ENCODE data around the gene ARFGAP1. TPM values are rescaled to one million over a fixed set of nuclear protein-coding genes. Genes with fewer than 3 reads are reported as not detected.

ARFGAP1 gene
- total RNA-seq, 1 donor = 85.5 TPM

DNA sequence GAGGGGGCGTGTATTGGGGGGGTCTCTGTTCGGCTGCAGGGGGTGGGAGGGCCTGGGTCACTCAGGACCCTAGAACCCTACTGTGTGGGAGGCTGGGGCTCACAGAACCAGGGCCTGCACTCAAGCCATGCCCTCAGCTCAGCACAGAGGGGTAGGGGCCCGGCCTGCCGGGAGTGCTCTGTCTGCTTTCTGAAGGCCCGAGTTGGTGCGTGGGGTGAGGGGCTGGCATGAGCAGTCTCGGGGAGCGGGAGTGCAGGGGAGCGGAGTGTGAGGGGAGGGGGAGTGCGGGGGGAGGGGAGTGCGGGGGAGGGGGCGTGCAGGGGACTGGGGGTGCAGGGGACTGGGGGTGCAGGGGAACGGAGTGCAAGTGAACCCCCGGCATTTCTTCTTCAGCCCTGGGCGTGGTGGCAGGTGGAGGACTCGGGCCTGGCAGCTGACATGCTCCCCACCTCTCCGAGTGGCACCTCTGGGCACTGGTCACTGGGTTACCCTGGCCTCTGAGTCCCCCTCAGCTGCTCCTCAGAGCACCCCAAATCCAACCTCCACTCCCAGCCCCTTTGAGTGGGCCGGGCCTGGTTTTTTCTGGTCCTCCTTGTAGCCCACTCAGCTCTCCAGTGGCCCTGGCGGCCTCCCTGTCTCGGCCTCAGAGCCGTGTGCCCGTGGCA lies 21.4 kb downstream of the ARFGAP1 start:
- no peak for DNase-seq (ENCODE audit: low read depth)
- TF ChIP-seq, protein P1, sequence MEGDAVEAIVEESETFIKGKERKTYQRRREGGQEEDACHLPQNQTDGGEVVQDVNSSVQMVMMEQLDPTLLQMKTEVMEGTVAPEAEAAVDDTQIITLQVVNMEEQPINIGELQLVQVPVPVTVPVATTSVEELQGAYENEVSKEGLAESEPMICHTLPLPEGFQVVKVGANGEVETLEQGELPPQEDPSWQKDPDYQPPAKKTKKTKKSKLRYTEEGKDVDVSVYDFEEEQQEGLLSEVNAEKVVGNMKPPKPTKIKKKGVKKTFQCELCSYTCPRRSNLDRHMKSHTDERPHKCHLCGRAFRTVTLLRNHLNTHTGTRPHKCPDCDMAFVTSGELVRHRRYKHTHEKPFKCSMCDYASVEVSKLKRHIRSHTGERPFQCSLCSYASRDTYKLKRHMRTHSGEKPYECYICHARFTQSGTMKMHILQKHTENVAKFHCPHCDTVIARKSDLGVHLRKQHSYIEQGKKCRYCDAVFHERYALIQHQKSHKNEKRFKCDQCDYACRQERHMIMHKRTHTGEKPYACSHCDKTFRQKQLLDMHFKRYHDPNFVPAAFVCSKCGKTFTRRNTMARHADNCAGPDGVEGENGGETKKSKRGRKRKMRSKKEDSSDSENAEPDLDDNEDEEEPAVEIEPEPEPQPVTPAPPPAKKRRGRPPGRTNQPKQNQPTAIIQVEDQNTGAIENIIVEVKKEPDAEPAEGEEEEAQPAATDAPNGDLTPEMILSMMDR (IDR thresholded peaks at IDR 0.05; ENCODE audit: insufficient read depth, low read depth, low read length) = no peak

DNA sequence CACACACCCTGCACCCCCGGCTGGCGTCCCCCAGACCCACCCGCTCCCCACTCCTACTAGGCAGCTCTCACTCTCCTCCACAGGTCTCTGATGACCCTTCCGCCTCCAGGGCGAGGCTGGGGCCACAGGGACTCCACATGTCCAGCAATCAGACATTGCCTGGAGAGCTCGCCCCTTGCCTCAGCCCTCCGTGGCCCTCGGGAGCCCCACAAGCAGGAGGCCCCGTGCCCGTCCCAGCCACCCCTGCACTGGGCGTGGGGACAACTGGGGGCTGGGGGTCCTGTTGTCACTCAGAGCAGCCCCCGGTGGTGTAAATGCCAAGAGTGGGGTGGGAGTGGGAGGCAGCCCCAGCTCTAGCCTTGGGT lies 21.9 kb downstream of the ARFGAP1 start:
- TF ChIP-seq, protein P1 (IDR thresholded peaks at IDR 0.05; ENCODE audit: insufficient read depth, low read depth, low read length) = no peak

More for the DNA sequence above, 21.4 kb downstream of the ARFGAP1 start:
- no peak overlapping the region for H3K4me3 ChIP-seq (ENCODE audit: low read depth, low read length)

DNA sequence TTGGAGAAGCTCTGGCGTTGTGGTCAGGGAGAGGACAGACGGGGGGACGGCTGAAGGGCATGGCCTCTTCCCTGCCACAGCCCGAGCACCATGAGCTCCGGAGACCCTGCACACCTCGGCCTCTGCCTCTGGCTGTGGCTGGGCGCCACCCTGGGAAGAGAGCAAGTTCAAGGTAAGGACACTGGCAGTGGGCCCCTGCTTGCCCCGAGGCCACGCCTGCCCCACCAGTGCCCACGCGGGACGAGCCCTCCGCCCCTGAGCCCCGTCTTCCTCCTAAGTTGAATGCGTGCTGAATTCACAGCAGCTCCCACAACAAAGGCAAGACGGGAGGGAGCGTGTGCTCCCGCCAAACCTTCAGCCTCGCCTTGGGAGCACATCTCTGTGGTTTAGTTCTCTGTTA lies 22.4 kb downstream of the ARFGAP1 start:
- TF ChIP-seq, protein P1 (IDR thresholded peaks at IDR 0.05; ENCODE audit: insufficient read depth, low read depth, low read length) = no peak
- no peak overlapping the region for H3K4me3 ChIP-seq (ENCODE audit: low read depth, low read length)
- DNase-seq (ENCODE audit: low read depth) = no peak

More for the DNA sequence above, 21.9 kb downstream of the ARFGAP1 start:
- H3K4me3 ChIP-seq (ENCODE audit: low read depth, low read length) = no peak overlapping the region
- no peak for DNase-seq (ENCODE audit: low read depth)

DNA sequence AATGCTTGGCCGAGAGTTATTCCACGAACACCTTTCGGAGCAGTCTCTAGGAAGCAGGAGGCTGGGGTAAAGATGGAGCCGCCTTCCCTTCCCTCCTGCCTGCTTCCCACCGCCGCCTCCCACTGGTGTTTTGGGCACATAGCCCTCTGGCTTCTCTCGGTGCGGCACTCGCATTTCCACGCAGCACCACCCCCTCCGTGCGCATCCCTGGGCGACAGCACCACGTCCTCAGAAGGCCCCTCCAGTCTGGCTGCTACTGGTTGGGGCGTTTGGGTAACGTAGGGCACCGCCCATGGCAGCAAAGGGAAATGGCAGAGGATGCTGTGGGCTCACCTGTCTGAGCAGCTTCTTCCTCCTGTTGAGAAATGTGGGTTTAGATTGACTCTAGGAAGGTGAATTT lies 22.8 kb downstream of the ARFGAP1 start:
- no peak overlapping the region for H3K4me3 ChIP-seq (ENCODE audit: low read depth, low read length)
- no peak for DNase-seq (ENCODE audit: low read depth)
- TF ChIP-seq, protein P1 (IDR thresholded peaks at IDR 0.05; ENCODE audit: insufficient read depth, low read depth, low read length) = no peak

DNA sequence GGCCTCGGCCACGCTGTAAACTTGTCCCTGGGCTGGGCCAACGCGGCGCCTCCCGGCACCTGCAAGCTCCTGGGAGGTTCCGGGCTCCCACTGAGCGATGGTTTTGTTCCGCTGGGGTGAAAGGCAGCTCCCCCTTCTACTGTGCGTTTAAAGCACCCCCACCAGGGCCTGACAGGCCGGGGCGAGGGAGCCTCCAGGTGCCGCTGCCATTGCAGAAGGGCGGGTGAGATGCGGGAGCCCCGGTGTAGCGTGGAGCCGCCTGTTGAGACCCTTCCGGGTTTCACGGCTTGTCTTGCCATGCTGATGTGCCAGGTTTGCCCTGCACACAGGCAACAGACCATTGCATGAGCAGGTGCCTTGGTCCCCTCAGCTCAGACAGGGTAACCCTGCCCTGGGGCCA lies 23.2 kb downstream of the ARFGAP1 start:
- H3K4me3 ChIP-seq (ENCODE audit: low read depth, low read length) = no peak overlapping the region
- DNase-seq (ENCODE audit: low read depth) = no peak
- TF ChIP-seq, protein P1 (IDR thresholded peaks at IDR 0.05; ENCODE audit: insufficient read depth, low read depth, low read length) = no peak

DNA sequence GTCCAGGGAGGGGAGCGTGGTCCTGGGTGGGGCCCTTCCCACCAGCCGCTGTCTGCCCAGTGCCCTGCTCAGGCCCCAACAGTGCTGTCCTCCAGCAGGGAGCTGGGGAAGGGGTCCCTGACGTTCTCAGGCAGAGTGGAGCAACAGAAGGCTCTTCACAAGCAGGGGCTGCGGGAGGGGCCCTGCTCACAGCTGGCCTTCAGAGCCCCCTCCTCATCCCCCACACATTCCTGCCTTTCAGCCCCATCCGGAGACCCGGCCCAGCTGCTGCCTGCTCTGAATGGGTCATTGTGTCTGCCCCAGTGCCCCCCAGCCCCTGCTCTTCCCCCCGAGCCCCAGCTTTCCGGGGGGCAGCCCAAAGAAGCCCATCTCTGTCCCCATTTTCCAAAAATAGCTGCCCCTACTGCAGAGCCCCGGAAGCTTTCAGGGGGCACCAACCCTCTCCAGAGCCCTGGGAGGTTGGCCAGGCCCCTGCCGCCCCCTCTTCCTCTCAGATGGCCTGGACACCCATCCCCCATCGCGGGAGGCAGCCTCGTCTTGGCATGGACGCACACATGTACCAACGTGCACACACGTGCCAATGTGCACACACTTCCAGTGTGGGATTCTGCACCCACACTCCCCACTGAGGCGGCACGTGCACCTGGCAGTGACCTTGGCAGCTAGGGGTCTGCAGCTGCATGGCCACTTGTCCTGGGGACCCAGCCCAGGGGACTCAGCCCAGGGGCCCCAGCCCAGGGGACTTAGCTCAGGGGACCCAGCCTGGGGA lies 24.1 kb downstream of the ARFGAP1 start:
- H3K4me3 ChIP-seq (ENCODE audit: low read depth, low read length) = no peak overlapping the region
- TF ChIP-seq, protein P1 (IDR thresholded peaks at IDR 0.05; ENCODE audit: insufficient read depth, low read depth, low read length) = no peak
- no peak for DNase-seq (ENCODE audit: low read depth)
